ENCODE measurements around the gene DHPS.
"Not testable (repeated sequence)": the region's sequence is repeated elsewhere in the genome, so short reads cannot be mapped to it uniquely, and the experiment has no call there.

The DHPS gene

DNA sequence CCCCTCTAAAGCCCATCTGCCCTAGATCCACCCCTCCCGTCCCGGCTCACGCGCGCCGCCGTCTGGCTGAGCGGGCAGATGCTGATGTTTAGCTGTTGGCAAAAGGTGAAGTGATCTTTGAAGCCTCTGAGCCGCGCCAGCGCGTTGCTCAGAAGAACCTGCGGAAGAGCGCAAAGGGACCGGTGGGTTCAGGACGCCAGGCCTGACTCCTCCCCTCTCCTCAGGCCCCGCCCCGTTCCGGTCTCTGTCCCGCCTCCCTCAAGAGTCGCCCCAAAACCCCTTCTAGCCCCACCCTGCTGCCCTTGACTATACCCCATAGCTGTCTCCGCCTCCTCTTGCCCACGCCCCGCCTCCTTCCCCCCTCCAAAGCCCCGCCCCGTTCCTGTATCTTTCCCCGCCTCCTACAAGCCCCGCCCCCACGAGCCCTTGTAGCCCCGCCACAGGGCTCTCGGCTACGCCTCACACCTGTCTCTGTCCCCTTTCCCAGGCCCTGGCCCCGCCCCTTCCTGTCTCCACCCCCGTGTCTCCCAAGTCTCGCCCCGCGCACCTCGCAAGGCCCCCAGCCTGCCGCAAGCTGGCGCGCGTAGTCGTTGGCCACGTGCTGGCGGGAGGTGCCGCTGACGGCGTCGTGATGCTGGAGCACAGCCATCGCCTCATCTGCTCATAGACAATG, 24.6 kb downstream of the DHPS start:
- Mint-ChIP-seq H3K9me3 (no peaks in the 10 kb centered on the region), H3K27me3 (ENCODE audit: low read depth) (no peaks in the 10 kb centered on the region), H3K27ac (no peak overlapping the region), H3K4me1 (ENCODE audit: low read depth) (peaks cover 4% of the 10 kb centered on the region), H3K4me3 (no peak overlapping the region), H3K36me3 (ENCODE audit: low read depth) (peaks cover 44% of the 10 kb centered on the region)

DNA sequence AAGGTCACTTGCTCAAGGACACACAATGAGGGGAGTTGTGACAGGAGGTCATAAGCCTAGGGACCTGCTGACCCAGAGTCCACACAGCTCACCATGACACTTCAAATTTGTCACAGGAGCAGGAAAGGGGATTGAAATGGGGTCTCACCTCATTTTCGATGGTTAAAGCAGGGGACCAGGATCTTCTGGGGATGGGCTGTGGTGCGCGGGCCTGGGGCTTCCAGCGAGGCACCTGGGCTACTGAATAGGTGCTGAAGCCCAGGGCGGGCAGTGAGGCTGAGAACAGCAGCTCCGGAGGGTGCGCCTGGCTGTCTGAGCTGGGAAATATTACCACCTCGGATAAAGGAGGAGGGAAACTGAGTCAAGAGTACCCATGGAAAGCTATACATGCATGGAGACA, 26.1 kb downstream of the DHPS start:
- peak overlapping the region; percentile 19 for H3K27ac Mint-ChIP-seq
- H3K4me3 Mint-ChIP-seq, result no peak overlapping the region
- peaks cover 50% of the 10 kb centered on the region for H3K36me3 Mint-ChIP-seq (ENCODE audit: low read depth)

DNA sequence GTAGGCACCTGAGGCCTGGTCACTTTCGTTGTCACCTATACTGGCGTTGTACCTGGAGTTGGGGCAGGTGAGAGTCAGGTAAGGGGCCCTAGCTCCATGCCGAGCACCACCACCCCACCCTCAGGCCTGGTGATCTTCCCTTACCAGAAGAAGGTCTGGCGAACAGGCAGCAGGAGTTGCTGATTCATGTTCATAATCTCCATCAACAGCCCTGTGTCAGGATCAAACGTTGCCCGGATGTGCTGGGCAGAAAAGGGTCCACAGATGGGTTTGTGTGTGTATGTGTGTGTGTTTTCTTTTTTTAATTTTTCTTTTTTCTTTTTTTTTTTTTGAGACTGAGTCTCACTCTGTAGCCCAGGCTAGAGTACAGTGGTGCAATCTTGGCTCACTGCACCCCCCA, 29.5 kb downstream of the DHPS start:
- Mint-ChIP-seq H3K36me3 (ENCODE audit: low read depth) (peaks cover 47% of the 10 kb centered on the region), H3K4me1 (ENCODE audit: low read depth) (peaks cover 2% of the 10 kb centered on the region), H3K27ac (no peak overlapping the region)

More for the DNA sequence above, 26.1 kb downstream of the DHPS start:
- H3K27me3 Mint-ChIP-seq (ENCODE audit: low read depth), result no peaks in the 10 kb centered on the region
- peaks cover 4% of the 10 kb centered on the region for H3K4me1 Mint-ChIP-seq (ENCODE audit: low read depth)
- H3K9me3 Mint-ChIP-seq, result no peaks in the 10 kb centered on the region

DNA sequence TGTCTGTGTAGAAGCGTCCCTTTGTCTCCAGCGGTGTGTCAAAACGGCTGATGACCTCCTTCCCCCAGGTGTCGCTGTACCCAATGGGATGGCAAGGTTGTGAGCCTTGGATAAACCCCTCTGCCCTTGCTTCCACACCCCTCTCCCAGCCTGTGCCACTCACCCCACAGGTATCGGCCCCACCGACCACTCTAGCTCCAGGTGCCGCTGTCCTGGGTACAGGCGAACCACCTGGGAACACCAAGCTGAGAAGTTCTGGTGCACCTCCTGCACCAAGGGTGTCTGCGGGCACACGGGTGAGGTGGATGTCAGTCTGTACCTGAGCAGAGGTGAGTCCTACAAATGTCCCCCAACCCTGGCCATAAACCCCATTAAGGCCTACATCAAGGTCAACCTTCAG, 31.7 kb downstream of the DHPS start:
- H3K9me3 Mint-ChIP-seq, result no peaks in the 10 kb centered on the region
- peaks cover 37% of the 10 kb centered on the region for H3K36me3 Mint-ChIP-seq (ENCODE audit: low read depth)
- H3K4me3 Mint-ChIP-seq, result no peak overlapping the region
- H3K27me3 Mint-ChIP-seq (ENCODE audit: low read depth), result no peaks in the 10 kb centered on the region
- H3K4me1 Mint-ChIP-seq (ENCODE audit: low read depth), result no peaks in the 10 kb centered on the region
- no peak overlapping the region for H3K27ac Mint-ChIP-seq

More for the DNA sequence above, 29.5 kb downstream of the DHPS start:
- Mint-ChIP-seq H3K4me3 (no peak overlapping the region), H3K27me3 (ENCODE audit: low read depth) (no peaks in the 10 kb centered on the region), H3K9me3 (no peaks in the 10 kb centered on the region)

DNA sequence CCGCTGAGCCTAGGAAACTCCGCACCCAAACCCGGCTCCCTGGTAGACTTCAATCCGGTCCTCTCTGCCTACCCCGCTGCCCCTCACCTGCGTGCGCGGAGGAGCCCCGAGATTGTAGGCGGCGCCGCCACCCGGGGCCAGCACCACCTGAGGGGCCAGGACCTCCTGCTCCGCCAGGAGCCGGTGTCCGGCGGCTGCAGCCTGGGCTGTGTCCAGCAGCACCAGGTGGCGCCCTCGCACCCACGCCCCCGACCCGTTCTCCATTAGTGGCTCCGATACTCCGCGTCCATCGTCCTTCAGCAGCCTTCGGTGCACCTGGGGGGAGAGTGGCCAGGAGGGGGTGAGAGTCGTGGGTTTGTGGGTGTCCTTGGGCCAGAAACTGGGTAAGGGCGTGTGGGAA, 33.6 kb downstream of the DHPS start:
- Mint-ChIP-seq H3K9me3 (no peaks in the 10 kb centered on the region), H3K4me3 (no peak overlapping the region), H3K27me3 (ENCODE audit: low read depth) (no peaks in the 10 kb centered on the region), H3K4me1 (ENCODE audit: low read depth) (no peaks in the 10 kb centered on the region), H3K27ac (no peak overlapping the region), H3K36me3 (ENCODE audit: low read depth) (peaks cover 31% of the 10 kb centered on the region)

DNA sequence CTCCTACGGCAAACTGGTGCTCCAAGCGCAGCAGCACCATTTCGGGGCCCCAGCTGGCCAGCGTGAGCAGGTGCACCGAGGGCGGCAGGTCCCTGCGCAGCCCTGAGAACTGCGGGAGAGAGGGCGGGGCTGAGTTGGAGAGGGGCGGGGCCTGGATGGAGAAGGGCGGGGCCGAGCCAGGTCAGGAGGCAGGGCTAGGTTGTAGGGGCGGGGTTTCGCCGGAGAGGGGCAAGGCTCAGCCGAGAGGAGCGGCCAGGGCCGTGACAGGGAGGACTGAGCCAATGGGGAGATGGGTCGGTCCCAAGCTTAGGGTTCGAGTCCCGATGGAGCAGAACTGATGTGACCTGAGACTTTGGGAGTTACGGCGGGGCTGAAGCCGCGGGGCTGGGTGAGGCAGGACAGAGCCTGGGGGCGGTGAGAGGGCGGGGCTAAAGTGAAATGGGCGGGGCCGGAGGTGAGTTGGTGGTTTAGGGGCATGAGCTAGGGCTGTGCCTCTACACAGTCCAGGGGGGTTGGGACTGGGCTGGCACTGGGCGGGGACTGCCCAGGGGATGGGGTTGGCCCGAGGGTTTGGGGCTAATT, 34.1 kb downstream of the DHPS start:
- H3K9me3 Mint-ChIP-seq, result no peaks in the 10 kb centered on the region
- no peaks in the 10 kb centered on the region for H3K27me3 Mint-ChIP-seq (ENCODE audit: low read depth)
- no peak overlapping the region for H3K4me3 Mint-ChIP-seq
- H3K27ac Mint-ChIP-seq, result no peak overlapping the region
- peaks cover 31% of the 10 kb centered on the region for H3K36me3 Mint-ChIP-seq (ENCODE audit: low read depth)
- H3K4me1 Mint-ChIP-seq (ENCODE audit: low read depth), result no peaks in the 10 kb centered on the region

DNA sequence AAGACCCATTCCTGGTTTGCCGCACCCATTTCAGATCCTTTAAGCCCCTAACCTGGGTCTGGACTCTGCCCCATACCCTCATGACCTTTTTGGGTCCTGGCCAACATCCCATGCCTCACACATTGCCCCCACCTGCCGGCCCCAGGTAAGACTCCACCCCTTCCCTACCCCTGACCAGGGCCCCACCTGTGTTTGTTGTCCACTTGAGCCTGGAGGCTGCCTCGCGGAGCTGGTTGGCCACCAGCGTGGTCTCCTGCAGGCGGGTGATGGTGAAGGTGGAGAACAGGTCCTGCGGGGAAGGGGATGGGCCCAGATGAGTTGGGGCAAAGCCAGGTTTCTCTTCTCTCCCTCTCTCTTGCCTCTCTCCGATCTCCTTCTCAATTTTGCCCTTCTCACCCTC, 34.6 kb downstream of the DHPS start:
- peak overlapping the region; percentile 55 for H3K27ac Mint-ChIP-seq
- no peaks in the 10 kb centered on the region for H3K9me3 Mint-ChIP-seq
- peaks cover 29% of the 10 kb centered on the region for H3K36me3 Mint-ChIP-seq (ENCODE audit: low read depth)
- no peak overlapping the region for H3K4me3 Mint-ChIP-seq
- no peaks in the 10 kb centered on the region for H3K27me3 Mint-ChIP-seq (ENCODE audit: low read depth)
- H3K4me1 Mint-ChIP-seq (ENCODE audit: low read depth), result no peaks in the 10 kb centered on the region

DNA sequence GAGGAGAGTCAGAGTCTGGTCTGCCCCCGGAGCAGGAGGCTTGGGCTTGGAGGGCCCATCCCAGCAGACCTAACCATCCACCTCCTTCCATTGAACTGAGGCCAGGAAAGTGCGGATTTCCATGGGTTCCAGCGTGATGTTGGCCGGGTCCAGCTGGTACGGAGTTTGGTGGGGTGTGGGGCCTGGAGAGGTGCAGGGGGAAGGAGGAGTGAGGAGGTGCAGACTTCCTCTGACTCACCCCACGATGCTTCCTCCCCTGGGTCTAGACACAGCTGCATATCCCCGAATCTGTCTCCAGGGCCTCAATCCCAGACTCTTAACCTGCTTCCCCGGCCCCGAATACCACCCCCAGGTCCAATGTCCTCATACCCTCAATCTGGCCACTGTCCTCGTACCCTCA, 35.1 kb downstream of the DHPS start:
- Mint-ChIP-seq H3K27me3 (ENCODE audit: low read depth) (no peaks in the 10 kb centered on the region), H3K27ac (peak overlapping the region; percentile 55), H3K36me3 (ENCODE audit: low read depth) (peaks cover 24% of the 10 kb centered on the region), H3K9me3 (no peaks in the 10 kb centered on the region), H3K4me3 (no peak overlapping the region), H3K4me1 (ENCODE audit: low read depth) (no peaks in the 10 kb centered on the region)

DNA sequence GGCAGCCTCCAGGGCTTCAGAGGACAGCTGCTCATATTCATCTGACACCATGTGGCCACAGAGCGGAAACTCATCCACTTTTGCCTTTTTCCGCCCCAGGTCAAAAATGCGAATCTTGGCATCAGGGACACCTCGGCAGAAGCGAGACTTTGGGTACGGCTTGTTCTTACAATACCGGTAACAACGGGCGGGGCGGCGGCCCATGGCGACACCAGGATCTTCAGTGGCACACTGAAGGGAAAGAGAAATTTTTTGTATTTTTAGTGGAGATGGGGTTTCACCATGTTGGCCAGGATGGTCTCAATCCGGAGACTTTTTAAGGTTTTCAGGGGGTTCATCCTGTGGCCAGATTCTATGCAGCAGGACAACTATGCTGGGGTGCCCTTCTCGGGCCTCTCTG, 38.0 kb downstream of the DHPS start:
- H3K4me1 Mint-ChIP-seq (ENCODE audit: low read depth); H3K27ac Mint-ChIP-seq; H3K9me3 Mint-ChIP-seq; H3K4me3 Mint-ChIP-seq; H3K27me3 Mint-ChIP-seq (ENCODE audit: low read depth): not testable (repeated sequence)
- peaks cover 16% of the 10 kb centered on the region for H3K36me3 Mint-ChIP-seq (ENCODE audit: low read depth)

DNA sequence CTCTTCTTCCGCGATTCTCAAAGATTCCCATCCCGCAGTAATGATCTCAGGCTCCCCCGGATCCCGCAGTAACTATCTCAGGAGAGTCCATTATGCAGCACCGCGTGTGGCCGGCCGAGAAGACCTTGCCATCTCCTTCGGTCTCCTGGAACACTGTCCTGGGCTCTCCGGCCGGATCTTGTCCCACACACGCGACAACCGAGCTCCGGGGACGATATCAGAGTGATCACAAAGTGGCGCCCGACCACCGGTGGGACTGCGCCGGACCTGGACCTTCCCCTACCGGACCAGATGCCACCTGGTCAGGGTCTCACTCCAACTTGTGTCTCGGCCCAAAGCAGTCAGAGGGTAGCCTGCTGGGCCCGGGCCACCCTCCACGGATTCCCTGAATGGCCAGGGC, 39.2 kb downstream of the DHPS start:
- Mint-ChIP-seq H3K4me3 (no peak overlapping the region), H3K27ac (no peak overlapping the region), H3K36me3 (ENCODE audit: low read depth) (peaks cover 13% of the 10 kb centered on the region), H3K9me3 (no peaks in the 10 kb centered on the region), H3K27me3 (ENCODE audit: low read depth) (no peaks in the 10 kb centered on the region), H3K4me1 (ENCODE audit: low read depth) (peaks cover 8% of the 10 kb centered on the region)

DNA sequence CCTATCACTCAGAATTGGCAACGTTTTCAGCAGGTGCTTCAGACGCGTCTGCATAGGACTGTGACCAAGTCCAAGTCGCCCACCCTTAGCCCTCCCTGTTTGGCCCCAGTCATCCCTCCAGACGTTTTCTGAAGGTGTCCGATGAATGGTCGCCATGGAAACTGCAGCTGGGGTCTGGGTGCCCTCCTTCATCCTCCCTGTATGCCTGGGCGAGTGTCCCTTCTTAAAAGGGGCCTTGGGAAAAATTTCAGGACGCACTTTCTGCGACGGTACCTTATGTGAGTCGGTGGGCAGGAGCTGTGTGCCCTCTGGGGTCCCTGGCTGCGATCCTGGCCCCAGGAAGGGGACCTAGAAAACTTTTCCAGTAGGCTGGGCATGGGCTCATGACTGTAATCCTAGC, 40.2 kb downstream of the DHPS start:
- Mint-ChIP-seq H3K27me3 (ENCODE audit: low read depth) (no peaks in the 10 kb centered on the region), H3K9me3 (no peaks in the 10 kb centered on the region), H3K4me1 (ENCODE audit: low read depth) (peaks cover 8% of the 10 kb centered on the region), H3K4me3 (no peak overlapping the region), H3K36me3 (ENCODE audit: low read depth) (peaks cover 9% of the 10 kb centered on the region), H3K27ac (no peak overlapping the region)

DNA sequence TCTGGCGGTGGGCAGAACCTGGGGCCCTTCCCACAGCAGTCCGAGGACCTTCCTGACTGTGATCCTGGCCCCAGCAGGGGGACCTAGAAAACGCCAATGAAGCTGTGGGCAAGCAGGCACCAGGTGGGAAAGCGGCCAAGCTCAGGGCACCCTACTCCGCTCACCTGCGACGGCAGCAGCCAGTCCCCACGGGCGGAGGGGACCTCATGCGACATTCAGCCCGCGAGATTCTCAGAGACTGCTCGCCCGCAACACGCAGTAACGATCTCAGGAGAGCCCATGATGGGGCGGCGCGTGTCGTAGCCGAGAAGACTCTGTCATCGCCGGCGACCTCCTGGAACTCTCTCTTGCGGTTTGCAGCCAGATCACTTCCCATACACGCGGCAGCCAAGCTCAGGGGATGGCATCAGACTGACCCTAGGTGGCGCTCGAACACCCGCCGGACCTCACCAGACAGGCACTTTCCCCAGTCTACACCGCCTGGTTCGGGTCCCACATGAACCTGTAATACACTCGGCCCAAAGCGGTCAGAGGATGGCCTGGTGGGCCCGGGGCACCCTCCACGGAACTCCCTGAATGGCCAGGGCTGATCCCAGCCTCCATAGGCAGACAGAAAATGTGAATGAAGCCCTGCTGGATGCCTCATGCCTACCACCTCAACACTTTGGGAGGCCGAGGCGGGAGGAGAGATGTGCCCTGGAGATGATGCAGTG, 41.6 kb downstream of the DHPS start:
- H3K27ac Mint-ChIP-seq, result peak overlapping the region; percentile 50
- no peaks in the 10 kb centered on the region for H3K9me3 Mint-ChIP-seq
- H3K27me3 Mint-ChIP-seq (ENCODE audit: low read depth), result no peaks in the 10 kb centered on the region
- H3K4me3 Mint-ChIP-seq, result peak overlapping the region; percentile 56
- peaks cover 11% of the 10 kb centered on the region for H3K36me3 Mint-ChIP-seq (ENCODE audit: low read depth)
- peaks cover 8% of the 10 kb centered on the region for H3K4me1 Mint-ChIP-seq (ENCODE audit: low read depth)

DNA sequence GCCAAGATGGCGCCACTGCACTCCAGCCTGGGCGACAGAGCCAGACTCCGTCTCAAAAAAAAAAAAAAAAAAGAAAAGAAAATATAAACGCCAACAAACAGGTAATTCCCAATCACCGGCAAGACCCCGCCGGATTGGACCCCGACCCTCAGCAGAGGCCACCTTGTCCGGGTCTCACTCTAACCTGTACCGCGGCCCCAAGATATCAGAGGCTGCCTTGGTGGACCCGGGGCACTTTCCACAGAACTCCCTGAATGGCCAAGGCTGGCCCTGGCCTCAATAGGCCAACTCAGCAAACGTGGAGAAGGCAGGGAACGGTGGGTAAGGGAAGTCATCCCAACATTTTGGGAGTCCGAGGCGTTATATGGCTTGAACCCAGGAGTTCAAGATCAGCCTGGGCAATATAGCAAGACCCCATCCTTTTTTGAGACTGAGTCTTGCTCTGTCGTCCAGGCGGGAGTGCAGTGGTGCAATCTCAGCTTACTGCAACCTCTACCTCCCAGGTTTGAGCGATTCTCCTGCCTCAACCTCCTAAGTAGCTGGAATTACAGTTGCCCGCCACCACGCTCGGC, 43.0 kb downstream of the DHPS start:
- H3K27ac Mint-ChIP-seq, result no peak overlapping the region
- H3K4me1 Mint-ChIP-seq (ENCODE audit: low read depth), result peaks cover 8% of the 10 kb centered on the region

DNA sequence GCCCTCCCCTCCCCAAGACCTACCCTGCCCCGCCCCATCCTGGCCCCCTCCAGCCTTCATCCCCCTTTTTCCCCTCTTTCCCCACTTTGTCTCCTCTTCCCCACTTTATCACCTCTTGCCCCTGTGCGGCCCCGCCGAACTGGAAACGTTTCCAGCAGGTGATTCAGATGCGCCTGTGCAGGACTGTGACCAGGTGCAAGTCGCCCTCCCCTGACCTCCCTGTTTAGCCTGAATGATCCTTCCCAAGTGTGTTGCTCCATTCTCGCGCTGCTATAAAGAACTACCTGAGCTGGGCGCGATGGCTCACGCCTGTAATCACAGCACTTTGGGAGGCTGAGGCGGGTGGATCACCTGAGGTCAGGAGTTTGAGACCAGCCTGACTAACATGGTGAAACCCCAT, 45.0 kb downstream of the DHPS start:
- no peak overlapping the region for H3K27ac Mint-ChIP-seq
- peaks cover 24% of the 10 kb centered on the region for H3K36me3 Mint-ChIP-seq (ENCODE audit: low read depth)
- peaks cover 8% of the 10 kb centered on the region for H3K4me1 Mint-ChIP-seq (ENCODE audit: low read depth)
- H3K27me3 Mint-ChIP-seq (ENCODE audit: low read depth), result no peaks in the 10 kb centered on the region
- H3K9me3 Mint-ChIP-seq, result no peaks in the 10 kb centered on the region
- H3K4me3 Mint-ChIP-seq, result no peak overlapping the region

More for the DNA sequence above, 43.0 kb downstream of the DHPS start:
- H3K4me3 Mint-ChIP-seq, result no peak overlapping the region
- peaks cover 11% of the 10 kb centered on the region for H3K36me3 Mint-ChIP-seq (ENCODE audit: low read depth)
- H3K9me3 Mint-ChIP-seq, result no peaks in the 10 kb centered on the region
- no peaks in the 10 kb centered on the region for H3K27me3 Mint-ChIP-seq (ENCODE audit: low read depth)

DNA sequence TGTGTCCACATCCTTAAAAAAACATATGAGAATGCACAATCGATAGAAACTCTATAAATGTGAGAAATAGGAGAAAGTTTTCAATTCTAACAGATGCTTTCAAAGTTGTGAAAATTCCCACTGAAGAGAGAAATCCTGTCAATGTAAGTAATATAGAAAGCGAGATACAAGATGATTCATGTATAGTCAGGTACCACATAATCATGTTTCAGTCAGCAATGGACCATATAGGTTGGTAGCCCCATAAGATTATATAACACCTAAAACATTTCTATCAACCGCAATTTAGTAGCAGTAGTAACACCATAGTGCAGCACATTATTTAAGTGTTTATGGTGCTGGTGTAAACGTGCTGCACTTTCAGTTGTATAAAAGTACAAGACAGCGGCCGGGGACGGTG, 52.5 kb downstream of the DHPS start:
- H3K4me1 Mint-ChIP-seq (ENCODE audit: low read depth), result no peaks in the 10 kb centered on the region
- no peak overlapping the region for H3K4me3 Mint-ChIP-seq
- peaks cover 71% of the 10 kb centered on the region for H3K36me3 Mint-ChIP-seq (ENCODE audit: low read depth)
- H3K27ac Mint-ChIP-seq, result no peak overlapping the region
- H3K9me3 Mint-ChIP-seq, result peaks cover 34% of the 10 kb centered on the region
- no peaks in the 10 kb centered on the region for H3K27me3 Mint-ChIP-seq (ENCODE audit: low read depth)

Measured in T-helper 1 cell treated with Interleukin-12 subunit alpha and Interleukin-12 subunit beta and Interleukin-4 antibody, amounts not matched to agents 30 μg/mL and 1 μg/mL, for 36 hours (primary cell).